GM12865 (cell line): Measurements from ENCODE around the gene CLDN2.

Source experiments
- DNase-seq: peaks from one replicate; pipeline ENCODE4 v3.0.0; 2010; ENCODE audit warnings: low read depth
- H3K4me3 ChIP-seq: 2 replicates; pipeline ENCODE4 v1.5.1; 2011; ENCODE audit warnings: mild to moderate bottlenecking, low read depth, low read length, control low read depth
- TF ChIP-seq, protein P1 (sequence below): IDR thresholded peaks from 2 replicates; pipeline ENCODE4 v1.5.1; 2011; ENCODE audit warnings: low read length, control low read depth, low read depth, inconsistent platforms; ENCODE audit not compliant: insufficient read depth; ENCODE audit errors: missing control alignments

The CLDN2 gene

GRCh38 chrX:106894978-106895452 lies 25.2 kb upstream of the CLDN2 start:
- TF ChIP-seq, protein P1, sequence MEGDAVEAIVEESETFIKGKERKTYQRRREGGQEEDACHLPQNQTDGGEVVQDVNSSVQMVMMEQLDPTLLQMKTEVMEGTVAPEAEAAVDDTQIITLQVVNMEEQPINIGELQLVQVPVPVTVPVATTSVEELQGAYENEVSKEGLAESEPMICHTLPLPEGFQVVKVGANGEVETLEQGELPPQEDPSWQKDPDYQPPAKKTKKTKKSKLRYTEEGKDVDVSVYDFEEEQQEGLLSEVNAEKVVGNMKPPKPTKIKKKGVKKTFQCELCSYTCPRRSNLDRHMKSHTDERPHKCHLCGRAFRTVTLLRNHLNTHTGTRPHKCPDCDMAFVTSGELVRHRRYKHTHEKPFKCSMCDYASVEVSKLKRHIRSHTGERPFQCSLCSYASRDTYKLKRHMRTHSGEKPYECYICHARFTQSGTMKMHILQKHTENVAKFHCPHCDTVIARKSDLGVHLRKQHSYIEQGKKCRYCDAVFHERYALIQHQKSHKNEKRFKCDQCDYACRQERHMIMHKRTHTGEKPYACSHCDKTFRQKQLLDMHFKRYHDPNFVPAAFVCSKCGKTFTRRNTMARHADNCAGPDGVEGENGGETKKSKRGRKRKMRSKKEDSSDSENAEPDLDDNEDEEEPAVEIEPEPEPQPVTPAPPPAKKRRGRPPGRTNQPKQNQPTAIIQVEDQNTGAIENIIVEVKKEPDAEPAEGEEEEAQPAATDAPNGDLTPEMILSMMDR: no peak
- H3K4me3 ChIP-seq: no peak overlapping the region
- no peak for DNase-seq

GRCh38 chrX:106897259-106897658 lies 22.9 kb upstream of the CLDN2 start:
- TF ChIP-seq, protein P1: no peak
- no peak overlapping the region for H3K4me3 ChIP-seq
- DNase-seq: no peak

- H3K4me3 ChIP-seq: no peak overlapping the region
- peak; percentile 48 for DNase-seq
- TF ChIP-seq, protein P1: peak; percentile 25
These were observed 21.7 kb upstream of the CLDN2 start for GRCh38 chrX:106898462-106898861.

DNA sequence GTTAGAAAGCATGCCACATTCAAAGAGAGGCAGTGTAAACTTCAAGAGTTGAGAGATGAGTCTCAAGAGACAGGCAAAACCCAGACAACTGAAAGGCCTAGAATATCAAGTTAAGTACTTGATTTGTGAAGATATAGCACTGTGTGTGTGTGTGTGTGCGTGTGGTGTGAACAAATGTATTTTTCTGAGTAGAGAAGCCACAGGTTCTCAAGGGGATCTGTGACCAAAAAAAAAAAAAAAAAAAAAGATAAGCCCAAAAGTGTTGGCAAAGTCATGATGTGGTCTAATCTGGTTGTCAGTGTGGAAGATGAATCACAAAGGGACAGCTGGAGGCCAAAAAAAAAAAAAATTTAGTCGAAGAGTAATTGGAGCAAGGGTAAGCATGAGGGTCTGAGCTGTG lies 20.9 kb upstream of the CLDN2 start:
- no peak for DNase-seq
- H3K4me3 ChIP-seq: no peak overlapping the region
- TF ChIP-seq, protein P1: no peak

- DNase-seq: no peak
- no peak overlapping the region for H3K4me3 ChIP-seq
- TF ChIP-seq, protein P1: no peak
These were observed 20.4 kb upstream of the CLDN2 start for GRCh38 chrX:106899841-106900240.

DNA sequence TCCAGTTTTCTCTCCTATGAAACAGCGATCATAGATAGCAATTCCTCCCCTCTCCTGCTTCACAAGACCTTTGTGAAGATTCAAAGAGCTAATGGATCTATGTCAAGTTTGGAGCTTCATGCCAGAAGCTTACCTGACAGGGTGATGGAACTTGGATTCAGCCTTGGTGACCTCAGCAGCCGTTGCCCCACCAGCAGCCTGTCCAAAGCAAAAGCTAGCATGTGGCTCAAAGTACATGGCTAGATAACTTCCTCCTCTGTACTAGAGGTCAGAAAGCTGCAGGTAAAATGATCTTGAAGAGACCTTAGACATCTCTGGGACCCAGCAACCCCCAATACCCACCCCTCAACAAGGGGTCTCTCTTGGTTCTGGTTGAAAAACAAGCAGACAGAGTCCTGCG lies 18.9 kb upstream of the CLDN2 start:
- no peak overlapping the region for H3K4me3 ChIP-seq
- no peak for DNase-seq
- TF ChIP-seq, protein P1: no peak

DNA sequence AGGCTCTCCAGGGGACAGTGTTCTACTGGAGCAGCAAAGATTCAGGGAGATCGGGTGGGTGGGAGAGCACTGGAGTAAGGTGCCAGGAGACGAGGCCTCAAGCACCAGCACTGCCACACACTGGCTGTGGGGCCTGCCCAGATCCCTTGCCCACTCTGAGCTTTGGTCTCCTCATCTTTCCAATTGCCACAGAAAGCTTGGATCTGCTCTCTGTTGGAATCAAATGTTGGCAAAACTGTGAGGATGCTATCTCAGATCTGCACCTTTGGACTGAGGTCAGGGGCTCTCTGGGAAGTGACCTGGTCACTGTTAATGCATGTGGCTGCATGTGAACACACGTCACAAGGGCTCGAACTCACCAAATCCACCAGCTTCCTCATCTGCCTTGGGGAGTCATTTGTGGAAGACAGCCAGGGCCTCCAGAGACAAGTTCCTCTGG lies 18.4 kb upstream of the CLDN2 start:
- TF ChIP-seq, protein P1: no peak
- DNase-seq: no peak
- H3K4me3 ChIP-seq: no peak overlapping the region
